B cell (primary cell): ENCODE data around the gene HSDL2.

Experiments
- CTCF ChIP-seq: fragments of 200-600 bp; IDR thresholded peaks from one replicate; pipeline ENCODE4 v1.8.0; 2022; ENCODE audit warnings: antibody characterized with exemption, mild to moderate bottlenecking
- EZH2 ChIP-seq: IDR thresholded peaks from 2 replicates; pipeline ENCODE4 v1.6.1; 2012; ENCODE audit warnings: borderline replicate concordance, low read depth, mild to moderate bottlenecking, moderate library complexity, low read length; ENCODE audit not compliant: insufficient read depth, poor library complexity, severe bottlenecking

GRCh38 chr9:112332214-112332613 lies 47.7 kb upstream of the HSDL2 start:
- TF ChIP-seq CTCF (no peak), EZH2 (no peak)
